Left renal cortex interstitium (tissue), 4 donors: ENCODE measurements around the gene SF3B3. TPM values are rescaled to one million over a fixed set of nuclear protein-coding genes. Genes with fewer than 3 reads are reported as not detected.
A peak's percentile ranks its signal among the peaks of the same experiment; 100 is the strongest.

Experiments used
- DNase-seq, 4 donors: peaks; one replicate each; pipeline ENCODE4 v3.0.0-alpha.2; 2013; ENCODE audit warnings: low read depth in 4 of 4, low spot score in 2 of 4, missing footprints in 1 of 4
- polyA plus RNA-seq, 4 donors: library from polyadenylated mRNA; unstranded; fragments of 120-200 nt; gene quantifications; one replicate each; pipeline ENCODE4 v1.2.1, GENCODE V29; 2013; ENCODE audit not compliant: insufficient read length in 4 of 4

Gene SF3B3
- polyA plus RNA-seq, 4 donors = 333 to 394 (median 370) TPM

DNA sequence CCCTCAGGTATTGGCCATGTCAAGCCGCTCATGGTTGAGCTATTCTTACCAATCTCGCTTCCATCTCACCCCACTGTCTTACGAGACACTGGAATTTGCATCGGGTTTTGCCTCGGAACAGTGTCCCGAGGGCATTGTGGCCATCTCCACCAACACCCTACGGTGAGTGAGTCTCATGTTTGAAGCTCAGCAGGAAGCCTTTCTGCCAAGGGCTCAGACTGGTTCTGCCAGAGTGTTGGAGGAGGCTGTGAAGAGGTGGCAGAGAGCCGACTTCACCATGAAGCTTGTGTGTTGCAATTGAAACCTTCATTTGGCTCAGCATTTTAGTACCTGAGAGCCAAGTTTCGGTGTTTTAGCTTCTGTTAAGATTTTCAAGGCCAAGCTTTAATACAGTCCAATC is 38.0 kb downstream of the SF3B3 start:
- DNase-seq = no peak

DNA sequence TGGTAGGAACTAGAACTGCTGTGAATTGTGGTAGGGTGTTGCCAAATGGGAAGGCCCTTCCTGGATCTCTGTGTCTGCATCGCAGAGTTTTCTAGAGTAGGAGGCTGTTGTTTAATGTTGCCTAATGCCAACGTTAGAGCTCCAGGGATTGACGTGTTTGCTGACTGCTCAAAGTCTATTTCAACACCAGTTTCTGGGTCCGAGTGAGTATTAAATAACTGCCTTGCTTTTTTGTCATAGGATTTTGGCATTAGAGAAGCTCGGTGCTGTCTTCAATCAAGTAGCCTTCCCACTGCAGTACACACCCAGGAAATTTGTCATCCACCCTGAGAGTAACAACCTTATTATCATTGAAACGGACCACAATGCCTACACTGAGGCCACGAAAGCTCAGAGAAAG is 40.0 kb downstream of the SF3B3 start:
- DNase-seq = no peak

DNA sequence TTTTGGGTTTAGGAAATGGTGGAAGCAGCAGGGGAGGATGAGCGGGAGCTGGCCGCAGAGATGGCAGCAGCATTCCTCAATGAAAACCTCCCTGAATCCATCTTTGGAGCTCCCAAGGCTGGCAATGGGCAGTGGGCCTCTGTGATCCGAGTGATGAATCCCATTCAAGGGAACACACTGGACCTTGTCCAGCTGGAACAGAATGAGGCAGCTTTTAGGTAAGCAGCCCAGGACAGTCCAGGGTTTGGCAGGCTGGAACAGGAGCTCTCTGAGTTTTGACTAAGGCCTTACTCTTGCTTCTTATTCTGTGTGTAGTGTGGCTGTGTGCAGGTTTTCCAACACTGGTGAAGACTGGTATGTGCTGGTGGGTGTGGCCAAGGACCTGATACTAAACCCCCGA is 41.4 kb downstream of the SF3B3 start:
- DNase-seq = no peak

DNA sequence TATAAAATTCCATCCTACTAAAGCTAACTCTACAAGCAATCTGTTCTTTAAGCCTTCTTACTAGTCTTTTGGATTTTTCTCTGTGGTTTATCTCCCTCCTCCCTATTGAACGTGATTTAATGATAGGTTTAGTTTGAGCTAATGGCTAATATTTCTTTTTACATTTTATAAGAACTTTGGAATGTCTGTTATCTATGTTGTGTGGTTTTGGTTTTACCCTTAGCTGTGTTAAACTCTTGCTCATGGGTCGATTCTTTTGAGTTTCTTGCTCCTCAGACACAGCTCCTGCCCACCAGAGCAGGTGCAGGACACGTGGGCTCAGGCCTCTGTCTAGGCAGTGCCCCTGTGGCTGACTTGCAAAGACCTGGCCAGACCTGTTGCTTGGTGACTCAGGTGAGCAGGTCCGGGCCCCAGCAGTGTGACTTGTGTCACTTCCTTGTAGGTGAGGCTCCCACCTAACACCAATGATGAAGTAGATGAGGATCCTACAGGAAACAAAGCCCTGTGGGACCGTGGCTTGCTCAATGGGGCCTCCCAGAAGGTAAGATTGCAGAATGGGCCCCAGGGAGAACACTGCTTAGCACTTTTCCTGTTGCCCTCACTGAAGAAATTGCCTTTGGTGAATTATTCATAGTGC is 45.1 kb downstream of the SF3B3 start:
- DNase-seq = no peak

DNA sequence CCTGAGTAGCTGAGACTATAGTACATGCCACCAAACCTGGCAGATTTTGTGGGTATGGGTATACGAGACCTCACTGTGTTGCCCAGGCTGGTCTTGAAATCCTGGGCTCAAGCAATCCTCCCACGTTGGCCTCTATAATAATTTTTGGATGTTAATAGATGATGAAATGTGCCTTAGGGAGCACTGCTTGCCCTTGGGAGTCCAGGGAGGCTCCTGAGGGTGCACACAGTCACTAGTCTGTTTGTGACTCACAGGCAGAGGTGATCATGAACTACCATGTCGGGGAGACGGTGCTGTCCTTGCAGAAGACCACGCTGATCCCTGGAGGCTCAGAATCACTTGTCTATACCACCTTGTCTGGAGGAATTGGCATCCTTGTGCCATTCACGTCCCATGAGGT is 46.1 kb downstream of the SF3B3 start:
- DNase-seq = no peak

DNA sequence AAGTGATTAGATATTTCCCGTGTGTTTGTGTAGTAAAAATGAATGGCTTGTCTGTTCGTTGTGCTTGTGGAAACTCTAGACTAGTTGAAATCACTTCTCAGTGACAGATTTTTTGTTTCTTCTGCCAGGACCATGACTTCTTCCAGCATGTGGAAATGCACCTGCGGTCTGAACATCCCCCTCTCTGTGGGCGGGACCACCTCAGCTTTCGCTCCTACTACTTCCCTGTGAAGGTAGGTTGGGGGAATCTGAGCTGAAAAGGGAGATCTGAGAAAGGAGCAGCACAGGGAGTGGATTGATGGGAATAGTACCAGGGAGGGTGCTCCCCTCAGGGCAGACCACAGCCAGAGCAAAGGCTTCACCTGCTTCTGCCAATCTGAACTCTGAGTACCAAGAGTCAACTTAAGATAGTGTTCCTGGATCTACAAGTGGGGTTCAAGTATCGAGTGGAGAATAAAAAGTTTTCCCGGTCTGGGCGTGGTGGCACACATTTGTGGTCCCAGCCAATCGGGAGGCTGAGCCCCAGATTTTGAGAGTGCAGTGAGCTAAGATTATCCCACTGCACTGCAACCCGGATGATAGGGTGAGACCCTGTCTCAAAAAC is 47.5 kb downstream of the SF3B3 start:
- no peak for DNase-seq

DNA sequence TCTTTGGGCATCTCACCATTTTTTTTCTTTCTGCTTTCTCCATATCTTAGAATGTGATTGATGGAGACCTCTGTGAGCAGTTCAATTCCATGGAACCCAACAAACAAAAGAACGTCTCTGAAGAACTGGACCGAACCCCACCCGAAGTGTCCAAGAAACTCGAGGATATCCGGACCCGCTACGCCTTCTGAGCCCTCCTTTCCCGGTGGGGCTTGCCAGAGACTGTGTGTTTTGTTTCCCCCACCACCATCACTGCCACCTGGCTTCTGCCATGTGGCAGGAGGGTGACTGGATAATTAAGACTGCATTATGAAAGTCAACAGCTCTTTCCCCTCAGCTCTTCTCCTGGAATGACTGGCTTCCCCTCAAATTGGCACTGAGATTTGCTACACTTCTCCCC is 48.0 kb downstream of the SF3B3 start:
- DNase-seq = no peak

DNA sequence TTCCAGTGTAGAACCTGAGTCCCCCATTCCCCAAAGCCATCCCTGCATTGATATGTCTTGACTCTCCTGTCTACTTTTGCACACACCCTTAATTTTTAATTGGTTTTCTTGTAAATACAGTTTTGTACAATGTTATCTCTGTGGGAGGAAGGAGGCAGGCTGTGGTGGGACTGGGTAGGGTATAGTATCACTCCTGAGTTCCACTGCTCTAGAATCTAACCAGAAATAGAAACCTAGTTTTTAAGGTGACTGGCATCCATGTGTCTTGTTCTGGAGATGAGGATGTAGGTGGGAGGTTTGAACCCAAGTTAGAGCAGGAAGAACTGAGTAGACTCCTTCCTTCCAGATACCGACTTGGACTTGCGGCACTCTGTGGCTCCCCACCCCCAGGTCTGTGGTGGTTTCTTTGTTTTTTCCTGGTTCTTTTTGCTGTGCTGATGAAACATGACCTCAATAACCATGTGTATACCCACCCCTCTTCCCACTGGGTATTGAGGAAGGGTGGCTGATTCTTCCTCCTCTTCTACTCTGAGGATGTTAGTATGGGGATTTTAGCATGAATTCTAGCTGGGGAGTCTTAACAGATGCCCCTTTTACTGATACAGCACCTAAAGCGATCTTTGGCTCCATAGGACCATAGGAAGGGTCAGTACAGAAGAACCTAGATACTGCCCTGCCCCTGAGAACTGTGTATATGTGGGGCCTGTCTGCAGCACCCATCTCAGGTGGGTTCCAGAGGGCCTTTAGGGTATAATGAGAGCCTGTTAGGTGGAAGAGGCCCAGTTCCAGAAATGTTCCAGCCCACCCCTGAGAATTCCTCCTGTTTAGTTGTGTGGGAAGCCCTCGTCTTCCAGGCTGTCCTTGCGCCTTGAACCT is 48.7 kb downstream of the SF3B3 start:
- DNase-seq = no peak

DNA sequence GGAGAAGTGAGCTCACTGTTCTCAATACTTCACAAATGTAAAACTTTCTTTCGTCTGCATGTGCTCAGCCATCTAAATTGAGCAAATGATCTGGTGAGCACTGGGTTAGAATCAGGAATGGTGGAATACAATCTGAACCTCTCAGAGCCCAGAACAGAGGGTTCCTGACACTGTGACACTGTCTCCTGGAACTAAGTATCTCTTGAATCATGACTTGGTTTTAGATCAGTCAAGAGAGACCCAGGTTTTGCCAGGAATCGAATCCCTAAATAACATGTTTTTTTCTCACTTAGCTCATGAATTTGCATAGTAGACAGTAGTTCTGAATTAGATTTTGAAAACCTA is 49.3 kb downstream of the SF3B3 start:
- DNase-seq = no peak

DNA sequence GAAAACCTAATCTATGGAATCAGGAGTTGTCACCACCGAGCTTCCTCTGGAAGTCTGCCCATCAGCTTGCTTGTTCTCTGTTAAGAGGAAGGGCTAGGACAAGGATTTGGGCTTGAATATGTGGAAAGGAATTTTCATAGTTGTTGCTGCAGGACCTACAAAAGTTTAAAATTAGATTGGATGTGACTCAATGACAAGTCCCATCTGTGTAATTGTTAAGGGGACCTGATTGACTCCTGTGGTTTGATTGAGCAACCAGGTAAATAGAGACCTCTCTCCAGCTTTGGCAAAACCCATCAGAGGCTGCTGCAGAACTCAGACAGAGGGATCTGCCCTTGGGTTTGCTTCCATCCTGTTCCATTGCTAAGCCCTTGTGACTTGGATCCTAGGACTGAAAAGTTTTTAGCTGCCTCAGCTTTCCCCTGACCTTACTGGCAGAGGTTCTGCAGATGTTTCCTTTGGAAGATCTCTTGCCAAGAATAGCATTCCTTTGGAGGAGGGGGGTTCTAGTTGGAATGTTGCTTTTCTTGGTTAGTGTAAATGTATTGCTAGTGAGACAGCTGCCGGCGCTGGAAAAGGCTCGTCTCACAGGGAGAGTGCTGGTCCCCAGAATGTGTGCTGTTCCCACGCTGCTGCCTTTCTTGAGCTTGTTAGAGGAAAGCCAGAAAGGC is 50.0 kb downstream of the SF3B3 start:
- DNase-seq = peak; percentile 41 to 76 (median 56)

DNA sequence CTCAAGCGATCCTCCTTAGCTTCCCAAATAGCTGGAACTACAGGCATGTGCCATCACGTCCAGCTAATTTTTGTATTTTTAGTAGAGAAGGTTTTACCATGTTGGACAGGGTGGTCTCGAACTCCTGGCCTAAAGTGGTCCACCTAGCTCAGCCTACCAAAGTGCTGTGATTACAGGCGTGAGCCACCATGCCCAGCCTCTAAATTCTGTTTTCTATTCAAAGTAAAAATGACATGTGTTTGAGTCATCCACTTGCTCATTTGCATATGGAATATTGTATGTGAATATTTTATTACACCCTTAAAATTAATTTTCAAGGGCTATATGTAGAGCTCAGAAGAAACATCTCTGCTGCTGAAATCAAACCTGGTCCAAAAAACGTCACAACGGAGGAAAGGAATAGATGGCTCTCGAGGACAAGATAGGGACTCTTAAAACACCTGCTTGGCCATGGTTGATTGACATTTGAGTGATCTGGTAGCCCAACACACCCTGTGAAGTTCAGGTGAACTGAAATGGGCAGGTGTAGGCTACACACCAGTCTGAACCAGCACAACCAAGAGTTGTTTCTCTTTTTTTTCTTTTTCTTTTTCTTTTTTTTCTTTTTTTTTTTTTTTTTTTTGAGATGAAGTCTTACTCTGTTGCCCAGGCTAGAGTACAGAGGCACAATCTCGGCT is 51.1 kb downstream of the SF3B3 start:
- no peak for DNase-seq

DNA sequence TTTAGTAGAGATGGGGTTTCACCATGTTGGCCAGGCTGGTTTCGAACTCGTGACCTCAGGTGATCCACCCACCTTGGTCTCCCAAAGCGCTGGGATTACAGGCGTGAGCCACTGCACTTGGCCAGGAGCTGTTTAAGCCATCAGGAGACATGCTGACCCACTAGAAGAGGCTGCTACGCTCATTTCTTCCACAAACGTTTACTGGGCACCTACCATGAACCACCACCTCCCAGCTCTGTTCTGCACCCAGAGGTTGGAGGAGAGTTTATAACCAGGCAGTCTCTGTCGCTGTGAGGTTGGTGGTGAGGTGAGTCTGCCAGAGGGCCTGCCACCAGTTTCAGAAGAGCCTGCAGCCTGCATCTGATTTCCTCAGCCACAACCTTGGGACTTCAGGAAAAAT is 51.8 kb downstream of the SF3B3 start:
- DNase-seq = no peak

DNA sequence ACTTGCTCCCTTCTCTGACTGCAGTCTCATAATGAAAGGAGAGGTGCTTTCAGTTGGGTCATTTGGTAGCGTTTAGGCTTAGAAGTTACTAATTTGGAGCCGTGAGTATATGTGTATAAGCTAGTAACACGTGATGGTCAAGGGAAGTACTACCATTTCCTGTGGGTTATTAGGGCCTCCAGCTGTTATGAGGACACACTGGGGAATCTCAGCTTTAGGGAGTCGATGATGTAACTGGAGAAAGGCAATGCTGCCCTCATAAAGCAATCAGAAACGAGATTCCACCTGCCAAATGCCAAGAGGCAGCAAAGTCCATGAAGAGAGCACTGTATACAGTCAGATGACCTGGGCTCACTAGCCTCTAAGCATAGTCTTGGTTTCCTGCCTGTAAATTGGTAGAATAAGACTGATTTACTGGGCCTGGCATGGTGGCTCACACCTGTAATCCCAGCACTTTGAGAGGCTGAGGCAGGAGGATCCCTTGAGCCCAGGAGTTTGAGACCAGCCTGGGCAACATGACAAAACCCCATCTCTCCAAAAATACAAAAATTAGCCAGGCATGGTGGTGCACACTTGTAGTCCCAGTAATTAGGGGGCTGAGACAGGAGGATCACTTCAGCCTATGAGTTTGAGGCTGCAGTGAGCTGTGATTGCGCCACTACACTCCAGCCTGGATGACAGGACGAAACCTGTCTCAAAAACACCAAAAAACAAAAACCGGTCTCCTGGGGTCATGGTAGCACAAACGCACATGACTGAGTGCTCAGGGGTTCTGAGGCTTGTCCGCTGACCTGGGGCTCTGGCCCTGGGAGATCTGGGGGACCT is 53.0 kb downstream of the SF3B3 start:
- peak in 2 of 4 donors; percentile 17 to 33 for DNase-seq

DNA sequence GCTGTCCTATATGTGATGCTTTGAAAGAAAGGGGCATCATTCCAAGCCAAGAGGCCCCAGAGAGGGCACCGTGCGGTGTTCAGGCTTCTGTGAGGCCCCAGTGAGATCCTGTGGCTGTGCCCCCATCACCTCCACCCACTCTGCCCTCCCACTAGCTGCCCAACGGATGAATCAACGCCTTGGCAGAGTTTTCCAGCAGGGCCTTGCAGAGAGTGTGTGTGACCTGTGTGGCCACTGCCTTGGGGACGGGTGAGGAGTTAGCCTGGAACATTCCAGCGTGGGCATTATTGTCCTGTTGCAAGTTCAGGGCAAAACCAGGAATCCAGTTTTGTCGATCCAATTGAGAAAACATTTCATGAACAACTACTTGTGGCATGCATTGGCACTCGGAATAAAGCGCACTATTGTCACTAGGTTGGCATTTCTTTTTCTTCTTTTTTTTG is 53.7 kb downstream of the SF3B3 start:
- no peak for DNase-seq

DNA sequence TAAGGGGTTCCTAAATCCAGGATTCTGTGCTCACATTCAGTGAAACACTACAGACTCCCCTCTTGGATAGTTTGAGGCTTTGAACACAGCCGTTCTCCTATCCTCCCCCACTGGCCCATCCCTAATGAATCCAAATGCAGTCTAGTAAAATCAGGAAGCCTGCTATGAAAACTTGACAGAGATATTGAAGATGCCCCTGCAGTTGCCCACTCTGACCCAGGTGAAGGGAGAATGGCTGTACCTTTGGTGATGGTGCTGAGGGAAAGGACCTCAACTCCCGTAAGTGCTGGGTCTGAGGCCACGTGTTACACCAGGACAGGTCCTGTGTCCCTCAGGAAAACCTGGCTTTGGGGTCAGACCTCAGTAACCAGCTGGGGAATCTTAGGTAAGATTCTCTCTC is 54.4 kb downstream of the SF3B3 start:
- DNase-seq = no peak

DNA sequence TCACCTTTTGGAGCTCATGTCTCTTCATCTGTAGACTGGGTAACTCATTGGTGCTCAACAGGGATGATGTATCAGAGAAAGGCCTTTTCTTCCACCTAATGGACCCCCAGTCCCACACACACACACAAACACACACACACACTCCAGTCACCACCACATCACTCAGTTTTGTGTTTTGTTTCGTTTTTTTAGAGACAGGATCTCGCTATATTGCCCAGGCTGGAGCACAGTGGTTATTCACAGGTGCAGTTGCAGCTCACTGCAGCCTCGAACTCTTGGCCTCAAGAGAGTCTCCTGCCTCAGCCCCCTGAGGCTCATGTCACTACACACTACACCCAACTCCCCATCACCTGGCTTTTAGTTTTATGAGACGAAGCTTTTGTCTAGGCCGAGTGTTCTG is 55.6 kb downstream of the SF3B3 start:
- no peak for DNase-seq

DNA sequence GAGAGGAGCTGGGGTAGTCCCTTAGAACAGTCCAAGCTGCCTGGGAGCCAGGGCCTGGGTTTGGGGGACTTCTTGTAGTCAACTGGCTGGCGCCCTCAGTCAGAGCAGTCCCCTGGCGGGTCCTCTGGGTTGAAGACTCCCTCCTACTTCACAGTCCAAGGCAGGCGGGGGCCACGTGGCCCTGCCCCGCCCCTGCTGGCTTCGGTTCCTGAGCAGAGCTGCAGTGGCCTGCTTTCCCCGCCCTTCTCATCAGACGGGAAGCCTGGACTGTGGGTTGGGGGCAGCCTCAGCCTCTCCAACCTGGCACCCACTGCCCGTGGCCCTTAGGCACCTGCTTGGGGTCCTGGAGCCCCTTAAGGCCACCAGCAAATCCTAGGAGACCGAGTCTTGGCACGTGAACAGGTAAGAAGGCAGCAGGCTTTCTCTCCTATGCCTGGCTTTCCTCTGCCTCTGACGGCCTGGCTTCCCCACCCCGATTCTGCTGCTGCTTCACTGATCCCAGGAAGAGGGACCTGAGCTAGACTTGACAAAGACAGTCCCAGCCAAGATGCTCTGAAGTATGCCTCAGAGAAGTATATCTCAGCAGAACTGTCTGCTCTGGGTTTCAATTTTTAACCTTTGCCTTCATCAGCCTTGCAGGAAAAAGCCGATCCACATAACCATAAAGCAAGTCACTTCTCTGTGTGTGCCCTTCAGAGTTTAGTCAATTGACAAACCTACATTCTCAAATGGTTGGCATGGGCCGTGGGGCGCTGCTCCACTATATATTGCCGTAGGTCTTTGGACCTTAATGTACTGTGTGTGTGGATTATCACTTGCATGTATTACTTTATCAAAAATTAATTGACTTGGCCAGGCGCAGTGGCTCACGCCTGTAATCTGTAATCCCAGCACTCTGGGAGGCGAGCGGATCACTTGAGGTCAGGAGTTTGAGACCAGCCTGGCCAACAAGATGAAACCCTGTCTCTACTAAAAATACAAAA is 56.3 kb downstream of the SF3B3 start:
- no peak for DNase-seq

DNA sequence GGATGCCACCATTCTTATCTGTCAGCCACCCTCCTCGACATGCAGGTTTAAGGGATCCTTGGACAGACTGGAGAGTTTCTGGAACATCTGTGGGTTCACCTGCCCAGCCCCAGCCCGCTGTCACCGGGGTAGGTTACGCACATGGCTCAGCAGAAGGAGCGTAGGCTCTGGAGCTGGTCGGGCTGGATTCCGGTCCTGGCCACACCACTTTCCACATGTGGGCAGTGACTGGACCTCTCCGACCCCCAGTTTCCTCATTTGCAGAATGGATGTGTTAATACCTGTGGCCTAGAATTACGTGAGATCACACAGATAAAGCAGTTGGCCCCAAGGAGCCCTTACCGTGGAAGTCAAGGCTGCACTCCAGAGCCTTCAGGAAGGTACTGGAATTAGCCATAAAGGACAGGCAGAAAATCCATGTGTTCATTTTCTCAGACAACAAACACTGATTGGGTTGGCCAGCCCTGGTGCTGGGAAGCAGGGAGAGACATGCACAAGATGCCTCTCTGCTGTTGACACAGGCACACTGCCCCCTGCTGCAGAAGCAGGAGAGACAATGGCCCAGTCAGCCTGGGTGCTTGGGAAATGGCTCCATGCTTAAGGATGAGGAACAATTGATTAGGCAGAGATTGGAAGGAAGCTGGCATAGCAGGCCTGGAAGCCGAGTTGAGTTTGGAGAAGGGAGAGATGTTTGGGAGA is 58.8 kb downstream of the SF3B3 start:
- no peak for DNase-seq
